ENCODE data around the gene PKNOX2. TPM values are rescaled to one million over a fixed set of nuclear protein-coding genes. Genes with fewer than 3 reads are reported as not detected.

Gene PKNOX2
- total and polyA plus RNA-seq, 9 of the 15 experiments (the other 6 are each of a cell fraction or from before 2014, with no cell fraction given) = not detected

DNA sequence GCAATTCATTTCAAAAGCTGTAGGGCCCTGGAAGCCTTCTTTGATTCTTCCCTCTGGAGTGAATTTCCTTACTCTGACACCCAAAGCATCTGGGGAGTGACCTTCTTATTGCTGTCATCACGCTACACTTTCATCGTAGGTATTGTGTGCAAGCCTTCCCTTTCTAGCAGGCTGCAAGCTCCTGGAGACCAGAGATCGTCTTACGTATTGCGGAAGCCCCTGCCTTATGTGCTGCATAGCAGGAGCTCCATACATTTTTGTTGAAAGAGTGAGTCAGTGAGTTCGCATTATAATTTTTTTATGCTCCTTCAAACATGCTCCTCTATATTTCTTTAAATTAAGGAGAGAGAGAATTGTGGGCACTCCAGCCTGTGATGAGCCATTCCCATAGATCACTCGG, 32.0 kb upstream of the PKNOX2 start (continued):
- no peak for TF ChIP-seq ZNF592 (IDR thresholded peaks at IDR 0.05)
- no peak for TF ChIP-seq RBFOX2 (IDR thresholded peaks at IDR 0.05; ENCODE audit: low read depth, low read length)
- TF ChIP-seq FOXJ3 (CRISPR knock-in tag; IDR thresholded peaks at IDR 0.05) = no peak

DNA sequence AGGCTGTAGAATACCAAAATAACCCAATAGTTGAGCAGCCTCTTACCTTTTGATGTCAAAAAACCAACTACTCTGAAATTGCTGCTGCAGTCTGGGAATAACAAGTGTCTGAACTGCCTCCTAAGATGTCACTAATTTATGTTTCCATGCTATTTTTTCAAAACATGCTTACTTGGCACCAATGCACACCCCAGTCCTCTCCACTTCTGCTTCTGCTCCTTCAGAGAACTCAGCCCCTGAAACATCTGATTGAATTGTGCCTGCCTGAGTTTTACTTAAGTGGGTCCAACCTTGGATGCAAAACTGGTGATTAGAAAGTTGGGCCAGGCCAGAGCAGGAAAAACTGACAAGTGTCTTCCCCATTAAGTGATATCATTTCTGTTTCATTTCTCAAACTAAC, 28.6 kb upstream of the PKNOX2 start:
- in situ Hi-C loops (cut with MboI) = no loop called here
- intact Hi-C loops (cut with micrococcal nuclease) = no loop called here
- H3K4me1 ChIP-seq (replicated peaks in 1 of 2; ENCODE audit: control insufficient read depth in 2 of 2, insufficient read depth in 2 of 2, low read length in 2 of 2) = no peaks in the 10 kb centered on the region
- BruUV-seq (replicated peaks) = no TSS peak
- TF ChIP-seq SREBF1 (IDR thresholded peaks at IDR 0.05; ENCODE audit: borderline replicate concordance, low read depth, low read length) = no peak
- TF ChIP-seq NFXL1 (CRISPR knock-in tag; IDR thresholded peaks at IDR 0.05) = no peak
- TF ChIP-seq FOXK1 (CRISPR knock-in tag; IDR thresholded peaks at IDR 0.05; ENCODE audit: borderline replicate concordance) = no peak
- TF ChIP-seq HLTF (IDR thresholded peaks at IDR 0.05) = no peak
- no peak for TF ChIP-seq ZNF224 (CRISPR knock-in tag; IDR thresholded peaks at IDR 0.05)
- TF ChIP-seq, protein P1, sequence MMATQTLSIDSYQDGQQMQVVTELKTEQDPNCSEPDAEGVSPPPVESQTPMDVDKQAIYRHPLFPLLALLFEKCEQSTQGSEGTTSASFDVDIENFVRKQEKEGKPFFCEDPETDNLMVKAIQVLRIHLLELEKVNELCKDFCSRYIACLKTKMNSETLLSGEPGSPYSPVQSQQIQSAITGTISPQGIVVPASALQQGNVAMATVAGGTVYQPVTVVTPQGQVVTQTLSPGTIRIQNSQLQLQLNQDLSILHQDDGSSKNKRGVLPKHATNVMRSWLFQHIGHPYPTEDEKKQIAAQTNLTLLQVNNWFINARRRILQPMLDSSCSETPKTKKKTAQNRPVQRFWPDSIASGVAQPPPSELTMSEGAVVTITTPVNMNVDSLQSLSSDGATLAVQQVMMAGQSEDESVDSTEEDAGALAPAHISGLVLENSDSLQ (IDR thresholded peaks at IDR 0.05) = no peak
- TF ChIP-seq, protein P2, sequence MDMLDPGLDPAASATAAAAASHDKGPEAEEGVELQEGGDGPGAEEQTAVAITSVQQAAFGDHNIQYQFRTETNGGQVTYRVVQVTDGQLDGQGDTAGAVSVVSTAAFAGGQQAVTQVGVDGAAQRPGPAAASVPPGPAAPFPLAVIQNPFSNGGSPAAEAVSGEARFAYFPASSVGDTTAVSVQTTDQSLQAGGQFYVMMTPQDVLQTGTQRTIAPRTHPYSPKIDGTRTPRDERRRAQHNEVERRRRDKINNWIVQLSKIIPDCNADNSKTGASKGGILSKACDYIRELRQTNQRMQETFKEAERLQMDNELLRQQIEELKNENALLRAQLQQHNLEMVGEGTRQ (CRISPR knock-in tag; IDR thresholded peaks at IDR 0.05) = no peak
- no peak for TF ChIP-seq SRF (CRISPR knock-in tag; IDR thresholded peaks at IDR 0.05)
- TF ChIP-seq, protein P3, sequence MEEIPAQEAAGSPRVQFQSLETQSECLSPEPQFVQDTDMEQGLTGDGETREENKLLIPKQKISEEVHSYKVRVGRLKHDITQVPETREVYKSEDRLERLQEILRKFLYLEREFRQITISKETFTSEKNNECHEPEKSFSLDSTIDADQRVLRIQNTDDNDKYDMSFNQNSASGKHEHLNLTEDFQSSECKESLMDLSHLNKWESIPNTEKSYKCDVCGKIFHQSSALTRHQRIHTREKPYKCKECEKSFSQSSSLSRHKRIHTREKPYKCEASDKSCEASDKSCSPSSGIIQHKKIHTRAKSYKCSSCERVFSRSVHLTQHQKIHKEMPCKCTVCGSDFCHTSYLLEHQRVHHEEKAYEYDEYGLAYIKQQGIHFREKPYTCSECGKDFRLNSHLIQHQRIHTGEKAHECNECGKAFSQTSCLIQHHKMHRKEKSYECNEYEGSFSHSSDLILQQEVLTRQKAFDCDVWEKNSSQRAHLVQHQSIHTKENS (CRISPR knock-in tag; IDR thresholded peaks at IDR 0.05) = no peak
- no peak for TF ChIP-seq SP1 (CRISPR knock-in tag; IDR thresholded peaks at IDR 0.05)
- TF ChIP-seq ZBTB8A (IDR thresholded peaks at IDR 0.05; ENCODE audit: partially characterized antibody) = no peak
- no peak for TF ChIP-seq ELF2 (CRISPR knock-in tag; IDR thresholded peaks at IDR 0.05)
- TF ChIP-seq ZNF253 (CRISPR knock-in tag; conservative IDR thresholded peaks at IDR 0.05) = no peak
- ATAC-seq (no peak), DNase-seq (ENCODE audit: extremely low read depth in 1 of 4, low spot score in 3 of 4) (no peak), FAIRE-seq (no peak)
- H3K4me2 ChIP-seq (ENCODE audit: insufficient read depth, low read length) = no peak overlapping the region
- no peak overlapping the region for H3K9ac ChIP-seq (ENCODE audit: insufficient read depth in 1 of 2, low read depth in 2 of 2, low read length in 2 of 2)
- no peaks in the 10 kb centered on the region for H3K79me2 ChIP-seq (ENCODE audit: control insufficient read depth, insufficient read depth, low read length)
- H4K20me1 ChIP-seq (replicated peaks; ENCODE audit: control insufficient read depth, insufficient read depth, low read length) = no peaks in the 10 kb centered on the region
- H3K9me1 ChIP-seq (ENCODE audit: control insufficient read depth, insufficient read depth, low read length) = no peaks in the 10 kb centered on the region
- no peaks in the 10 kb centered on the region for H3K36me3 ChIP-seq (ENCODE audit: control insufficient read depth, insufficient read depth, low read length)
- POLR2A ChIA-PET = interaction anchor here (0.9 kb wide), 1 partner anchor 752 kb away, joined by 4 read pairs; the partner anchor contains the start of gene HYLS1
- peaks cover 31 to 45% of the 10 kb centered on the region in 2 experiments; a peak in 4 of 5 replicates for H3K27me3 ChIP-seq (ENCODE audit: control insufficient read depth in 2 of 2, insufficient read depth in 2 of 2, low read length in 2 of 2)
- H3K9me3 ChIP-seq (replicated peaks; ENCODE audit: control insufficient read depth, insufficient read depth, low read depth, low read length) = no peaks in the 10 kb centered on the region
- no peak overlapping the region for H3K4me3 ChIP-seq
- H3K27ac ChIP-seq (ENCODE audit: extremely low read depth, low read depth, low read length) = no peak overlapping the region
- CTCF ChIA-PET (ENCODE audit: low intra/inter-chr PET ratio) = no interaction called here
- no peak overlapping the region for H2AFZ ChIP-seq (ENCODE audit: low read depth, low read length)
